Measurements from ENCODE around the gene RCSD1.
A peak's percentile ranks its signal among the peaks of the same experiment; 100 is the strongest.

The RCSD1 gene

DNA sequence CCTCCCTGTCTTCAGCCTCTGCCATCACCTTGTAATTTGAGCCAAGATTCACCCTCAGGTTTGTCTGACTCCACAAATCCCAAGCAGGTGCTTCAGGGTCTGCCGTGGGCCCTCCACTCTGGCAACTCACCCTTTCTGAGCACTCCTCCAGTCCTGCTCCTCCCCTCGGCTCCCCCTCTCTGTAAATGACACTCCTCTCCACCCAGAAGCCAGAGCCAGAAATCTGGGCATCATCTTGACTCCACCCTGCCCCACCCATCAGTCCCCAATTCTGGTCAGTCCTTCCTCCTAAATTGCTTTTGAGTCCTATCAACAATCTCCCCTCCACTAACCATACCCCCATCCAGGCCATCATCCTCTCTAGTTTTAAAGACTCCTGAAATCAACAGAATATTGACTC is 40.5 kb downstream of the RCSD1 start:
- DNase-seq: no peak

DNA sequence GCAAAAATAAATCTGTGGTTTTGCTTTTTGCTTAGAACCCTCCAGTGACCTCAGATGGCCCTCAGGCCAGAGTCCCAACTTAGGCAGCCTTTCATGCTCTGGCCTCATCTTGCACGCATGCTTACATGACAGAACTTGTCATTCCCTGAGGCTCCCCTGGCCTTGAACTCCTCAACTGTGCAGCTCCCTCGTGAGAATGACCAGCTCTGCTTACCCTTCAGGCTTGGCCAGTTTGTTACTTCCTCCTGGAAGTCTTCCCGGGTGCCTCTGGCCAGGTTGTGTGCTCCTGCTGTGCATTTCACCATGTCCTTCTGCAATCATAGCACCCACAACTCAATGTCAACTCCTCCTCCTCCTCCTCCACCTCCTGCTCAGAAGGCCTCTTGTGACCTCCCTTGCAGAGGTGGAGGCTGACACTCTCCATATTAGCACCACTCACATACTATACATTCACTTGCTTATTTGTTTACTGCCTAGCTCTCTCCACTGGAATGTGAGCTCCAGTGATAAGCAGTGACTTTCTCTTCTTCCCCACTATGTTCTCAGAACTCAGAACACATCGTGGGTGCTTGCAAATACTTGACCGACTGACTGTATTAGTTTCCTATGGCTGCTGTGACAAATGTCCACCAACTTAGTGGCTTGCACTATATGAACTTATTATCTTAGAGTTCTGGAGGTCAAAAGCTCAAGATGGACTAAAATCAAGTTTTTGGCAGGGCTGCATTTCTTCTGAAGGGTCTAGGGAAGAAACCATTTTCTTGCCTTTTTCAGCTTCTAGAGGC is 41.9 kb downstream of the RCSD1 start:
- DNase-seq: no peak

DNA sequence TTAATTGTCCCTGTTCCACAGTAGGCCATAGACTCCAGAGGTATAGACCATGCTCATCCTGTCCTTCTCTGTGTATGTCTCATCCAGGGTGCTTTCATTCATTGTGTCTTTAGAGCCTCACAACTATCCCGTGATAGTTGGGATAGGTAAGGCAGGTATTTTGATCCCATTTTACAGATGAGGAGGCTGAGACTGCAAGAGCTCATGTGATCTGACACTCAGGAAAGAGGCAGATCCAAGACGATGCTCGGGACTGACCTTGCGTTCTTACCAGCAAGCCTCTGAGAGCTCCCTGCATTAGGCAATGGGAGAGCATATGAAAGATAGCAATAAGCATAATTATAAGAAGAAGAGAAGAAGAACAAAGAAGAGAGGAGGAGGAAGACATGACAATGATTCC is 42.8 kb downstream of the RCSD1 start:
- no peak for DNase-seq

DNA sequence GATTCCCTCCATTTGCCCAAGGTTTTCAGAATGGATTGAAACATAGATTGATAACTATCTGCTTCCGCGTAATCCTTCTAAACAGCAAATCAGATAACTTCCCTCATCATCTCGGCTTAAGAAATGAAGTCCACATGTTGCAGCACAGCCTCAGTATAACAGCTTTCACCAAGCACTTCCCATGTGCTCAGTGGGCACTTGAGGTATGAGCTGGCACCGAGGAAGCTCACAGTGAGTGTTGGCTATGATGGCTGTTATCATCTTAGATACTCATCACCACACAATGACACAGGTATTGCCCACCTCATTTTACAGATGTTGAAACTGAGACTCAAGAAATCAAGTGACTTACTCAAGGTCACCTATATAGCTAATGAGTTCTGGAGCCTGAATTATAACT is 43.2 kb downstream of the RCSD1 start:
- DNase-seq: no peak

DNA sequence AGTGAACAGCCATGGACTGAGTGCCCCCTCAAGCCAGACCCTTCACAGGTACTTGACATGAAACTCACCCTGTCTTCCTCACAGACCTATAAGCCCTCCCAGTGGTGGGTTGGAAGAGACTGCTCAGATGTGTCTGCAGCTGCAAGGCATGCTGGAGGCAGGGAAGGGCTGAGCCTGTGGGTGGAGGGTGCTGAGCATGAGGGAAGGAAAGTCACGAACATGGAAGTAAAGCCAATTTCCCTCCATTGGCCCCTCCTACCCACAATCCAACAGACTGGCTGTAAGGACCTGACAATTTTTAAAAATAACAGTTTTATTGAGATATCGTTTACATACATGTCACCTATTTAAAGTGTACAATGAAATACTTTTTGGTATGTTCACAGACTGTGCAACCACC is 44.1 kb downstream of the RCSD1 start:
- no peak for DNase-seq

DNA sequence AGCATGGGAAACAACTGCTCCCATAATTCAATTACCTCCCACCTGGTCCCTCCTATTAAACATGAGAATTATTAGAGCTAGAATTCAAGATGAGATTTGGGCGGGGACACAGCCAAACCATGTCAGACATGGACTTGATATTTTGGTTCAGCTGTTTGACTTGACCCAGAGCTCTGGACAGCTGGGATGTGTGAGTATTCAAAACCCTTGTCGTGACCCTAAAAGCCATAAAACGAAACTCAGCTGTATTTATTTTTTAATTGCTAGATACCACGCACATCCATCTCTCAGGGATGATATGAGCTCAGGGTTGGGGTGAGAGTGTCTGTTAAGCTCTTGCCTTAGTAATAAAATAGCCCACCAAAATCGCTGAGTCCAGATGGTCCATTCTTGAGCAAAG is 45.4 kb downstream of the RCSD1 start:
- DNase-seq: no peak

DNA sequence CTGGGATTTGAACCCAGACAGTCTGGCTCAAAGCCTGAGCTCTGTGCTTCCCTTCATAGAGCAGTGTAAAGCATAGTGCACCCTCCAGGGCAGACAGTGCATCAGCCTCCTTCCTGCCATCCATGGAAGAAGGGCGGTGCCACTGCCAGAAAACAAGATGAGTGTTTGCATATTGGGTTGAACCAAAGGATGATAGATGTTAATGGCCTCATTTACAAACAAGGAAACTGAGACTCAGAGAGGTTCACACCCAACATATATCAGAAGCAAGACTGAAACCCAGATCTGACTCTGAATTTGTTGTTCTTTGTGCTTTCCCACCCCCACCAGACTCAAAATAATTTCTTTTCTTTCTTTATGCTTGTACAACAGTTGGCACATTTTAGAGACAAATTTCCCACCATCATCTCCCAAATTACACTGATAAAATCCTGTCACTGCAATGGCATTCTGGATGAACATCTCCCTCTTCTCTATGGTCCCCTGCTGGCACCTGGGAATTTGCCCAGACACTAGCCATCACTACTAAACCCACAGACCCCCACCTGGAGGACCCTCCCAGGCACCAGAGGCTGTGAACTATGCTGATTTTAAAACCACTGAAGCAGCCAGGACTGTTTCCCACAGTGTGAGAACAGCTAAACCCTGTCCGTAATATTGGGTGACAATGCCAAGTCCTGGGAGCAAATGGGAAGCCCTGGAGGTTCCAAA is 46.3 kb downstream of the RCSD1 start:
- DNase-seq: no peak

- DNase-seq: no peak
These were observed 47.1 kb downstream of the RCSD1 start for GRCh38 chr1:167676916-167677848.

DNA sequence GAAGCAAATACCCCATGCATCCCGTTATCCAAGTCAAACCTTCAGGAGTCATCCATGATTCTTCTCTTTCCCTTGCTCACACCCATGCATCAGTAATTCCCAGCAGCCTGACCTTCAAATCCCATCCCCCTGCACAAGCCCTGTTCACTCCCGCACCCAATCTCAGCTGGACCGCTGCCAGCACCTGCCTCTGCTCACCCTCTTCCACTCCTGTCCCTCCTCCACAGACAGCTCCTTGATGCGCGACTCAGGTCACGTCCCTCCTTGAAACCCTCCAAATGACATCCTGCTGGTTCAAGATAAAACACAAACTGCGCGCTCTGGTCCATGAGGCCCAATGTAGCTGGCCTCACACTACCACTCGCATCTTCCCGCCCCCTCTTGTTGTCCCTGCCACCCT is 48.4 kb downstream of the RCSD1 start:
- DNase-seq: no peak

DNA sequence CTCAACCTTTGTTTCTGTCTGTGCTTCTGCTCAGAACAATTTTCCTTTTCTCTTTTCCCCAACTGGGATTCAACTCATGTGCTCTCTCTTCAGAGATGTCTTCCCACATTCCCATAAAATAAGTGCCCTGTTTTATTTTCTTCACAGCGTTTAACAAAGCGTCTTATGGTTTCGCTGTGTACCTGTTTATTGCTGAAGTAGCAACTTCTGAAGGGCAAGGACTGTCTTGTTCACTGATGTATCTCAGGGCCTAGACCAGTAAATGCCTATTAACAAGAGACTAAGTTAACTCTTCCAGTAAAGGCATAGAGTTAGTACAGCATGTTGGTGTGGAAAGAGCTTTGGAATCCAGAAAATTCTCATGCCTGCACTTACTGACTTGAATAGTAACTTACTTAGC is 48.8 kb downstream of the RCSD1 start:
- DNase-seq: no peak

GRCh38 chr1:167679714-167680113 is 49.7 kb downstream of the RCSD1 start:
- DNase-seq: no peak

DNA sequence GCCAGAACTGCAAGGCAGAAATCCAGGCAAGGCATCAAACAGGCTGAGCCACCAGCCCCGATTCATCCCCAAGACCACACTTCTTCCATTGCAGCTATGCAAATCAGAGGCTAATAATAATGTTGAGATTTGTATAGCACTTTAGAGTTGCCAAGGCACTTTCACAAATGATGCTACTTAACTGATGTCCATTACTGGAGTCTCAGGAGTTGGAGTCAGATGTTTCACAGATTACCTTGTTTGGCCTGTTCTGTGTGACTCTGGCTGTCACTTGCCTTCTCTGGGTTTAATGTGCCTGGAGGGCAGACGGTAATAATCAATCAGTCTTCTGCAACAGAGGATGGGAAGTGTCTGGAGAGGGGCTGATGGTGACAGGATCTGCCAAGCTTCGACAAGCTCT is 51.0 kb downstream of the RCSD1 start:
- DNase-seq: no peak

- no peak for DNase-seq
These were observed 51.5 kb downstream of the RCSD1 start for GRCh38 chr1:167681451-167682098.

GRCh38 chr1:167683226-167683625 is 53.2 kb downstream of the RCSD1 start:
- DNase-seq: no peak

GRCh38 chr1:167683641-167684502 is 53.8 kb downstream of the RCSD1 start:
- DNase-seq: no peak

GRCh38 chr1:167685844-167686243 is 55.8 kb downstream of the RCSD1 start:
- DNase-seq: no peak

- peak; percentile 47 to 78 for DNase-seq
These were observed 58.0 kb downstream of the RCSD1 start for GRCh38 chr1:167687919-167688519.

DNA sequence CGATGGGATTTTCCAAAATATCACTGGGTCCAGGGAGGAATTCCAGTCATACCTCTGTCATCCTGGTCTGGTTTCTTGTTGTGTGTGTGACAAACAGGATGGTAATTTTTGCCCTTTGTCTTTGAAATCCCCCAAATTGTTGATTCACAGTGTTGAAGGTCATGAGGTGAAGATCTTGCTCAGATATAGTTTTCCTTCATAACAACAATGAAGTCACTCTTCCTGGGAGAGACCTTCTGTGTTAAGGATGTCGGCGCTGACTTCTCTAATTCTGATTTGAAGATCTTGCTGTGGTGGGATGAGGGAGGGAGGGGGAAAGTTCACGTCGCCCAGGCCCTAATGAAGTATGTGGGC is 59.5 kb downstream of the RCSD1 start:
- no peak for DNase-seq

DNA sequence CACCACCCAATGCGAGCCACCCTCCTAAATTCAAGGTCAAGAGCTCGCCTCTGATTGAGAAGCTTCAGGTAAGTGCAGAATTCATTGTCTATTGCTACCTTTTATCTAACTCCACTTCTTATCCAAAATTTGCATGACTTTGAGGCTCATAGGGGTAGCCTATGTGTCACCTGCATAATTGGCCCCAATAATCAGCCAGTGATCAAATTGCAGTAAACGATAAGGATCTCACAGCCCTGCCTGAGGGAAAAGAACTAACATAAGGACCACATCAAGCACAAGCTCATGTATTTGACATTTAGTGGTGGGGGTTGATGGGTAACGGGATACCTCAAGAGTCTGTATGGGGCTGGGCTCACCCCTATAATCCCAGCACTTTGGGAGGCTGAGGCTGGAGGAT is 60.0 kb downstream of the RCSD1 start:
- no peak for DNase-seq

- DNase-seq: no peak
These were observed 63.5 kb downstream of the RCSD1 start for GRCh38 chr1:167693425-167694045.

GRCh38 chr1:167694691-167695090 is 64.7 kb downstream of the RCSD1 start:
- DNase-seq: no peak

Data from NCI-H524 (cell line).